GM12801 (cell line): ENCODE results near the gene CCDC178.

Experiments
- CTCF ChIP-seq: IDR thresholded peaks from one replicate; pipeline ENCODE4 v1.5.1; 2011; ENCODE audit warnings: control low read depth; ENCODE audit not compliant: insufficient read length; ENCODE audit errors: extremely low read depth

The CCDC178 gene

GRCh38 chr18:32909798-32910561, 530.5 kb downstream of the CCDC178 start:
- no peak for TF ChIP-seq CTCF

GRCh38 chr18:32908424-32908805, 532.1 kb downstream of the CCDC178 start:
- TF ChIP-seq CTCF: no peak

GRCh38 chr18:32907648-32908423, 532.7 kb downstream of the CCDC178 start:
- no peak for TF ChIP-seq CTCF

GRCh38 chr18:32907311-32907585, 533.3 kb downstream of the CCDC178 start:
- TF ChIP-seq CTCF: no peak

- no peak for TF ChIP-seq CTCF
Observed at GRCh38 chr18:32906506-32907310, 533.8 kb downstream of the CCDC178 start.

GRCh38 chr18:32905651-32906050, 534.9 kb downstream of the CCDC178 start:
- TF ChIP-seq CTCF: no peak
